Gastrocnemius medialis (tissue), 4 donors: Measurements from ENCODE around the gene NYAP1. TPM values are rescaled to one million over a fixed set of nuclear protein-coding genes. Genes with fewer than 3 reads are reported as not detected.

Source experiments
- ATAC-seq, 2 donors: fragments of 150-250 bp; one replicate each; pipeline ENCODE4 v1.9.1; 2016
- DNase-seq, 2 donors: peaks; one replicate each; pipeline ENCODE4 v3.0.0-alpha.2; 2019
- H3K27ac ChIP-seq, 4 donors: fragments of 200-600 bp; sonication (generic); 1 replicate in 1 of 4; 2 replicates in 3 of 4; pipeline ENCODE4 v1.5.1; 2016 to 2018; ENCODE audit warnings: mild to moderate bottlenecking in 2 of 4, moderate library complexity in 1 of 4
- H3K27me3 ChIP-seq, 3 donors: fragments of 200-600 bp; sonication (generic) in 2 of 3; 1 replicate in 1 of 3; 2 replicates in 2 of 3; pipeline versions ENCODE4 v1.5.1 to v1.6.0; 2016 to 2019; ENCODE audit warnings: mild to moderate bottlenecking in 1 of 3, moderate library complexity in 1 of 3
- H3K36me3 ChIP-seq, 2 donors: fragments of 200-600 bp; sonication (generic) in 1 of 2; one replicate each; pipeline ENCODE4 v1.5.1; 2017 to 2018
- H3K4me1 ChIP-seq, 2 donors: fragments of 200-600 bp; sonication (generic) in 1 of 2; one replicate each; pipeline ENCODE4 v1.5.1; 2016 to 2017; ENCODE audit warnings: mild to moderate bottlenecking in 2 of 2
- H3K4me3 ChIP-seq, 4 donors: fragments of 200-600 bp; sonication (generic) in 3 of 4; 1 replicate in 1 of 4; 2 replicates in 3 of 4; pipeline ENCODE4 v1.5.1; 2016 to 2019; ENCODE audit warnings: mild to moderate bottlenecking in 2 of 4
- H3K9me3 ChIP-seq, 3 donors: fragments of 200-600 bp; sonication (generic) in 2 of 3; 1 replicate in 1 of 3; 2 replicates in 2 of 3; pipeline ENCODE4 v1.5.1; 2016 to 2019
- POLR2A ChIP-seq, 2 donors: fragments of 450-650 bp; IDR thresholded peaks; one replicate each; pipeline ENCODE4 v1.6.1; 2017; ENCODE audit warnings: antibody characterized with exemption in 2 of 2, mild to moderate bottlenecking in 2 of 2, moderate library complexity in 2 of 2
- in situ Hi-C, 4 donors: fragments of 200-750 bp; cut with MboI; loops; one replicate each; pipeline versions ENCODE4 v1.15.0 to v1.8.0; 2017; ENCODE audit warnings: low sequenced_read_pairs in 4 of 4
- intact Hi-C: fragments of 100-400 bp; cut with DNase I; formaldehyde crosslinking; loops from one replicate; pipeline ENCODE4 v1.15.1; 2023; ENCODE audit warnings: low total_unique reads
- total RNA-seq, 4 donors: library from RNA; depleted of rRNA; stranded (reverse); fragments of >200 nt; gene quantifications; one replicate each; pipeline versions ENCODE4 v1.1.0 to v1.2.3, GENCODE V29; 2016
- TF ChIP-seq, protein P1 (sequence below), 5 experiments: fragments of 450-650 bp in 3 of 5; fragments of 200-600 bp in 2 of 5; sonication (generic) in 2 of 5; IDR thresholded peaks in 4 of 5; conservative IDR thresholded peaks in 1 of 5; 1 replicate in 4 of 5; 2 replicates in 1 of 5; pipeline ENCODE4 v1.5.1; 2016 to 2019; ENCODE audit warnings: antibody characterized with exemption in 5 of 5, mild to moderate bottlenecking in 3 of 5, moderate library complexity in 3 of 5

Gene NYAP1
- total RNA-seq, 4 donors from 2014 or later, result 0.29 TPM; not detected in 3

DNA sequence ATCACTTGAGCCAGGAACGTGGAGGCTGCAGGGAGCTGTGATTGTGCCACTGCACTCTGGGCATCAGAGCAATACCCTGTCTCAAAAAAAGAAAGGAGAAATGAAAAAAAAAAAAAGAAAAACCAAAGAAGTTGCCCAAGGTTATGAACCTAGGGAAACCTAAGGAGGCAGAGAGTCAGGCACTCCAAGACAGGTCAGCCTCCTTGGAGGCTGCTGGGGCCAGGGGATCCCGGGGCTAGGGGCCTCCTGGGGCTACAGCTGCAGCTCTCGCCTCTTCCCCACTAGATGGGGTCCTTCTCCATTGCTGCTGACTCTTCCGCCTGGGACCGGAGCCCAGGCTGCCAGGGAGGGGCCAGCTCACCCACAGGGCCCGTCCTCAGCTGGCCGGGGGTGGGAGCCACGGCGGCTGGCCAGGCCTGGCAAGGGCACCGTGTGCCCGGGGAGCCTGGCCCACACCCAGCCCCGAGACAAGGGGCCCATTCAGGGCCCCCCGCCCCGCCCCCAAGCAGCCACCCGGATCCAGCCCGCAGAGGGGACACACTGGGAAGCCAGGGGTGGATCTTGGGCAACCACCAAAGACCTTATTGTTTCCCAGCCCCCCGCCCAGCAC, 17.9 kb upstream of the NYAP1 start:
- DNase-seq, result peak in 1 of 2 donors; percentile 72
- Histone ChIP-seq H3K4me3 (peak overlapping the region in 1 of 4 donors; percentile 28), H3K36me3 (peaks cover 0 to 4% of the 10 kb centered on the region in 2 donors), H3K9me3 (no peaks in the 10 kb centered on the region), H3K27ac (peak overlapping the region in 2 of 4 donors; percentile 7 to 53), H3K4me1 (peaks cover 4 to 13% of the 10 kb centered on the region in 2 donors), H3K27me3 (no peaks in the 10 kb centered on the region)
- in situ Hi-C loops (loop anchor here in 3 of 4 donors (25.0 kb wide), 3 partner anchors 96 to 396 kb away; partner anchors contain the start of genes SLC12A9 (in 2 of the 3), TRIP6 (in 2 of the 3), EPO (in 1 of the 3) and POP7 (in 1 of the 3)), intact Hi-C loops (loop anchor here (5.0 kb wide), 1 partner anchor 261 kb away; no protein-coding TSS in a partner anchor)
- peak; percentile 72 to 81 for ATAC-seq
- TF ChIP-seq, protein P1, sequence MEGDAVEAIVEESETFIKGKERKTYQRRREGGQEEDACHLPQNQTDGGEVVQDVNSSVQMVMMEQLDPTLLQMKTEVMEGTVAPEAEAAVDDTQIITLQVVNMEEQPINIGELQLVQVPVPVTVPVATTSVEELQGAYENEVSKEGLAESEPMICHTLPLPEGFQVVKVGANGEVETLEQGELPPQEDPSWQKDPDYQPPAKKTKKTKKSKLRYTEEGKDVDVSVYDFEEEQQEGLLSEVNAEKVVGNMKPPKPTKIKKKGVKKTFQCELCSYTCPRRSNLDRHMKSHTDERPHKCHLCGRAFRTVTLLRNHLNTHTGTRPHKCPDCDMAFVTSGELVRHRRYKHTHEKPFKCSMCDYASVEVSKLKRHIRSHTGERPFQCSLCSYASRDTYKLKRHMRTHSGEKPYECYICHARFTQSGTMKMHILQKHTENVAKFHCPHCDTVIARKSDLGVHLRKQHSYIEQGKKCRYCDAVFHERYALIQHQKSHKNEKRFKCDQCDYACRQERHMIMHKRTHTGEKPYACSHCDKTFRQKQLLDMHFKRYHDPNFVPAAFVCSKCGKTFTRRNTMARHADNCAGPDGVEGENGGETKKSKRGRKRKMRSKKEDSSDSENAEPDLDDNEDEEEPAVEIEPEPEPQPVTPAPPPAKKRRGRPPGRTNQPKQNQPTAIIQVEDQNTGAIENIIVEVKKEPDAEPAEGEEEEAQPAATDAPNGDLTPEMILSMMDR (IDR thresholded peaks at IDR 0.05 in 4 of 5, conservative IDR thresholded peaks at IDR 0.05 in 1 of 5), result peak; percentile 21 to 64 (median 52)
- TF ChIP-seq POLR2A (IDR thresholded peaks at IDR 0.05), result no peak

DNA sequence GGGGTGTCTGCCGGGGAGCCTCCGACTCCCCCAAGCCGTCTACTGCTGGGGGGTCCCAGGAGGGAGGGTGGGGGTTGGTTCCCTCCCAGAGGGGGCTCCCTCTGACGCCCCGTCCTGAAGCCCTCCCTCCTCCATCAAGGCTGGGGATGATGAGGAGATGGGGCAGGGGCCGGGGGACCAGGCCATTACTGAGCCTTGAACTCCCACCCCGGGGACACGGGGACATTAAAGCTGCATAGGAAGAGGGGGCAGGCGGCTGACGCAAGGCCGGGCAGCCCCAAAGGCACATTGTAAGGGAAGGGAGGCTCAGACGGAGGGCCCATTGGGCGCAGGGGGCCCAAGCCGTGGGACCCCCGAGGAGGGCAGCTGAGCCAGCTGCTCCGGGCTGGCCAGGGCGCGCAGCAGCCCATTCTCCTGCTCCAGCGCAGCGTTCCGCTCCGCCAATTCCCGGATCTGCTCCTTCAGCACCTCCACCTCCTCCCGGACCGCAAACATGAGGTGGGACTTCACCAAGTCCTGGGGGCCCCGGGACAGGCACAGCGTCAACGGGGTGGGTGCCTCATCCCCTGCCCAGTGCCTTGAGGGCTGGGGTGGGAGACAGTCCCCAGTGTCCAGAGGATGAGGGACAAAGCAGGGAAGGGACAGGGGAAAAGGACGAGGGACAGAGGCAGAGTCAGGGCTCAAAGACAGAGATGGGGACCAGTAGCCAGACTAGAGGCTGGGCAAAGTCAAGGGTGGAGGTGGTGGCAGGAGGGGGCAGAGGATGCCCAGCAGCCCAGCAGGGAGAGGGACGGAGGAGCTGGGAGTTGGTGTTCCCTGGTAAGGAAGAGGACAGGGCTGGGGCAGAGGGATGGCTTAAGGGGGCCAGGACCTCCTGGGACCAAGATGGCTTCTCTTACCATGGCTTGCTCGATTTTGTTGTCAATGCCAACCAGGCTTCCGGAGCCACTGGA, 16.8 kb upstream of the NYAP1 start:
- Histone ChIP-seq H3K27me3 (no peaks in the 10 kb centered on the region), H3K4me1 (peaks cover 4 to 13% of the 10 kb centered on the region in 2 donors), H3K9me3 (no peaks in the 10 kb centered on the region), H3K27ac (peak overlapping the region in 1 of 4 donors; percentile 53), H3K36me3 (peaks cover 0 to 4% of the 10 kb centered on the region in 2 donors), H3K4me3 (no peak overlapping the region)
- TF ChIP-seq POLR2A (IDR thresholded peaks at IDR 0.05), result no peak
- TF ChIP-seq, protein P1 (IDR thresholded peaks at IDR 0.05 in 4 of 5, conservative IDR thresholded peaks at IDR 0.05 in 1 of 5), result no peak
- DNase-seq (no peak), ATAC-seq (no peak)
- intact Hi-C loops, result loop anchor here (5.0 kb wide), 1 partner anchor 260 kb away; no protein-coding TSS in a partner anchor
- in situ Hi-C loops, result loop anchor here in 3 of 4 donors (25.0 kb wide), 3 partner anchors 95 to 395 kb away; partner anchors contain the start of genes SLC12A9 (in 2 of the 3), TRIP6 (in 2 of the 3), EPO (in 1 of the 3) and POP7 (in 1 of the 3)

DNA sequence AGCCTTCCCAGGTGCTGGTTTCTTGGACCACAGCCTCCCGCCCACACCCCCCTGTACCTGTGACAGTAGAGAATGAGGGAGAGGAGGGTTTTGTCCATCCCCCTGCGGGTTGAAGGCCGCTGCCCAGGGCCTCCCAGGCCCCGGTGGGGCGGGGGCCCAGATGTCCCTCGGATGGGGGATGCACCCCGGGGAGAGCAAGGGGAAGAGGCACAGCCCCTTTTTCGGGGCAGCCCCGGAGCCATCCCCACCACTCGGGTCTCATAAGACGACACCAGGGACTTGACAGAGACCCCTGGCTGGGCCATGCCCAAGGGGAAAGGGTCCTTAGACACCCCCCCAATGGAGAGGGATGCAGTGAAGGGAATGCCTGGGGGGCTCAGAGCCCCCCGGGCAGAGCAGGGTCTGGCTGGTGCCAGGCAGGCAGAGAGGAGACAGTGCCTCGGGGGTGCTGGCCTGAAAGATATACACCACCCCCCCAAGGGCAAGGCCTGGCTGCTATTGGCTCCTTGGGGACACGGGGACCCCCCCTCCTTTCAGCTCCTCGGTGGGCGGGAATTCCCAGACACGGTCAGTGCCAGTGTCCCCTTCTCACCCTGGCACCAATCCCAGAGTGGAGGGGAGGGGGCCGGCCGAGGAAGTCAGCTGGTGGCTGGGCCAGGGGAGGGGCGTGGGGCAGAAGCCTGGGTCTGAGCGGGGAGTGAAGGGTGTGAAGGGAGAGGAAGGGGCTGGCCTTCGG, 15.9 kb upstream of the NYAP1 start:
- Histone ChIP-seq H3K4me3 (no peak overlapping the region), H3K36me3 (peaks cover 0 to 4% of the 10 kb centered on the region in 2 donors), H3K27ac (no peak overlapping the region), H3K9me3 (no peaks in the 10 kb centered on the region), H3K4me1 (peaks cover 4 to 13% of the 10 kb centered on the region in 2 donors), H3K27me3 (no peaks in the 10 kb centered on the region)
- no peak for ATAC-seq
- no peak for TF ChIP-seq POLR2A (IDR thresholded peaks at IDR 0.05)
- TF ChIP-seq, protein P1 (IDR thresholded peaks at IDR 0.05 in 4 of 5, conservative IDR thresholded peaks at IDR 0.05 in 1 of 5), result no peak
- in situ Hi-C loops, result loop anchor here in 3 of 4 donors (25.0 kb wide), 3 partner anchors 94 to 394 kb away; partner anchors contain the start of genes SLC12A9 (in 2 of the 3), TRIP6 (in 2 of the 3), EPO (in 1 of the 3) and POP7 (in 1 of the 3)
- intact Hi-C loops, result loop anchor here (5.0 kb wide), 1 partner anchor 259 kb away; no protein-coding TSS in a partner anchor
- no peak for DNase-seq
